Sigmoid colon (tissue), 4 donors: ENCODE results near the gene NRXN3.

Source experiments
- EP300 ChIP-seq, 4 donors: sonication (generic); formaldehyde crosslinking; IDR thresholded peaks; one replicate each; pipeline ENCODE4 v1.6.1; 2017; ENCODE audit warnings: antibody characterized with exemption in 4 of 4
- POLR2A ChIP-seq, 2 donors: fragments of 450-650 bp; IDR thresholded peaks; one replicate each; pipeline ENCODE4 v1.6.1; 2016; ENCODE audit warnings: antibody characterized with exemption in 2 of 2, mild to moderate bottlenecking in 2 of 2, moderate library complexity in 2 of 2
- POLR2AphosphoS5 ChIP-seq, 4 donors: sonication (generic); formaldehyde crosslinking; IDR thresholded peaks; one replicate each; pipeline ENCODE4 v1.6.1; 2017; ENCODE audit warnings: antibody characterized with exemption in 4 of 4
- TF ChIP-seq, protein P1 (sequence below), 4 experiments: fragments of 450-650 bp in 3 of 4; fragments of 200-600 bp in 1 of 4; IDR thresholded peaks; one replicate each; pipeline ENCODE4 v1.5.1; 2016 to 2019; ENCODE audit warnings: antibody characterized with exemption in 4 of 4, mild to moderate bottlenecking in 3 of 4, moderate library complexity in 2 of 4

- TF ChIP-seq, protein P1, sequence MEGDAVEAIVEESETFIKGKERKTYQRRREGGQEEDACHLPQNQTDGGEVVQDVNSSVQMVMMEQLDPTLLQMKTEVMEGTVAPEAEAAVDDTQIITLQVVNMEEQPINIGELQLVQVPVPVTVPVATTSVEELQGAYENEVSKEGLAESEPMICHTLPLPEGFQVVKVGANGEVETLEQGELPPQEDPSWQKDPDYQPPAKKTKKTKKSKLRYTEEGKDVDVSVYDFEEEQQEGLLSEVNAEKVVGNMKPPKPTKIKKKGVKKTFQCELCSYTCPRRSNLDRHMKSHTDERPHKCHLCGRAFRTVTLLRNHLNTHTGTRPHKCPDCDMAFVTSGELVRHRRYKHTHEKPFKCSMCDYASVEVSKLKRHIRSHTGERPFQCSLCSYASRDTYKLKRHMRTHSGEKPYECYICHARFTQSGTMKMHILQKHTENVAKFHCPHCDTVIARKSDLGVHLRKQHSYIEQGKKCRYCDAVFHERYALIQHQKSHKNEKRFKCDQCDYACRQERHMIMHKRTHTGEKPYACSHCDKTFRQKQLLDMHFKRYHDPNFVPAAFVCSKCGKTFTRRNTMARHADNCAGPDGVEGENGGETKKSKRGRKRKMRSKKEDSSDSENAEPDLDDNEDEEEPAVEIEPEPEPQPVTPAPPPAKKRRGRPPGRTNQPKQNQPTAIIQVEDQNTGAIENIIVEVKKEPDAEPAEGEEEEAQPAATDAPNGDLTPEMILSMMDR (IDR thresholded peaks at IDR 0.05), result no peak
- TF ChIP-seq POLR2AphosphoS5 (IDR thresholded peaks at IDR 0.05), result no peak
- TF ChIP-seq POLR2A (IDR thresholded peaks at IDR 0.05), result no peak
- TF ChIP-seq EP300 (IDR thresholded peaks at IDR 0.05), result no peak
Measured at GRCh38 chr14:79712302-79712950, 1542.3 kb downstream of the NRXN3 start.
